Stimulated activated CD8-positive, alpha-beta memory T cell treated with anti-CD3 and anti-CD28 coated beads, Interleukin-7, amount 100 ng/mL, for 4 hours (primary cell): ENCODE measurements around the gene TEDC1.

ENCODE experiments used
- DNase-seq, 2 donors: peaks; one replicate each; pipeline ENCODE4 v3.0.0-alpha.2; 2020; ENCODE audit warnings: low read depth in 2 of 2

The TEDC1 gene

DNA sequence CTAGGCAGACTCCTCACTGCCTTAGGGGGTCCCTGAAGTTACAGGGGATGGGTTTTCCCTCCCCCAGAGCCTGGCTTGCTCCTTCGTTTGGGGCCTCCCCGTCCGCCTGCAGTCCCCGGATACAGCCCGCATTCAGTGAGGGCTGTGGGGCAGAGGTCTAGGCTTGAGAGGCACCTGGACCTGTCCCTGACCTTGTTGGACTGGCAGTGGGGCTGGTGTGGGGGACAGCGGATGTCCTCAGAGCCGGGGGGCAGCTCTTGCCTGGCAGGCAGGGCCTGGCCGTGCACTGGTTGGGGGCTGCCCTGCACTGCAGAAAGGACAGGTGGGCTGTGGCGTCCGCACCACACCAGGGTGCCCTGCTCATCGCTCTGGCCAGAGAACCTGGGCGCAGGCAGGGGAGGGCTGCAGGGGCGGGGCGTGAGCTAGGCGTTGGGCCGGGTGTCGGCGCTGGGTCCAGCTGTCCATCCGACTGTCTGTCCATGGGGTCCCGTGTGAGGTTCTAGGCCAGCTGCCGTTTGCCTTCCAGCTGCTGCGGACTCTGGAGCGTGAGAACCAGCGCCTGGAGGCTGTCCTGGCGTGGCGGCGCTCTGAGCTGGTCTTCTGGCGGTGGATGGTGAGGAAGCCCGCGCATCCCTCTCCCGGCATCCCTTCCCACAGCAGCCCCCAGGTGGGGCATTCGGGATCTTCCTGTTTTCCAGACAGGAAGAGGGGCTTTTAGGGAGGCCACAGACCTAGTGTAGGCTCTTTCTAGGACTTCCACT, 6.0 kb downstream of the TEDC1 start:
- no peak for DNase-seq

DNA sequence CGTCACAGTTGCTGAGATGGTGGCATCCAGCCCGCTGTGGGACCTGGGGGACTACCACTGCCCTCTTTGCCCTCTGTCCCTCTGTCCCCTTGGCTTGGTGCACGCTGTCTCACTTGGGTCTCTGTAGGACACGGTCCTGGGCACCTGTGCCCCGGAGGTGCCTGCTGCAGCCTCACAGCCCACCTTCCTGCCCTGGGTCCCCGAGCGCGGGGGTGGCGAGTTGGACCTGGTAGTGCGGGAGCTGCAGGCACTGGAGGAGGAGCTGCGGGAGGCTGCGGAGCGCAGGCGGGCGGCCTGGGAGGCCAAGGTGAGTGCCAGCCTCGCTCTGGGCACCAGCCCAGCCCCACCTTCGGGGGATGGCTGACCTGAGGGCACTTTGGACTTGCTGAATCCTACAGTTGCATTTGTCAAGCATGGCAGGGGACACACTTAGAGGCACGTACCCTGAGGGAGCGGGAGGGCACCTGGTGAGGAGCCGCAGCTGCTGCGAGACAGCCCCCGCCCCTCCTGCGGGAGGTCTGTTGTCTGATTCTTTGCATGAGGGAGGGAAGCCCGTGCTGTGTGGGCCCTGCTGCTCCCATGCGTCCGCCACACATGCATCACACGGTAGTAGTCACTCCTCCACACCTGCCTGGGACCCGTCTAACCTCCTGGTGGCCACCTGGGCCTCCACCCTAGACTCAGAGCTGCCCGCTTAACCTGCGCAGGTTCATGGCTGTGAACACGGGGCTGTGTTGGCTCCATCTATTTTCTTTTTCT, 6.8 kb downstream of the TEDC1 start:
- DNase-seq, result no peak

DNA sequence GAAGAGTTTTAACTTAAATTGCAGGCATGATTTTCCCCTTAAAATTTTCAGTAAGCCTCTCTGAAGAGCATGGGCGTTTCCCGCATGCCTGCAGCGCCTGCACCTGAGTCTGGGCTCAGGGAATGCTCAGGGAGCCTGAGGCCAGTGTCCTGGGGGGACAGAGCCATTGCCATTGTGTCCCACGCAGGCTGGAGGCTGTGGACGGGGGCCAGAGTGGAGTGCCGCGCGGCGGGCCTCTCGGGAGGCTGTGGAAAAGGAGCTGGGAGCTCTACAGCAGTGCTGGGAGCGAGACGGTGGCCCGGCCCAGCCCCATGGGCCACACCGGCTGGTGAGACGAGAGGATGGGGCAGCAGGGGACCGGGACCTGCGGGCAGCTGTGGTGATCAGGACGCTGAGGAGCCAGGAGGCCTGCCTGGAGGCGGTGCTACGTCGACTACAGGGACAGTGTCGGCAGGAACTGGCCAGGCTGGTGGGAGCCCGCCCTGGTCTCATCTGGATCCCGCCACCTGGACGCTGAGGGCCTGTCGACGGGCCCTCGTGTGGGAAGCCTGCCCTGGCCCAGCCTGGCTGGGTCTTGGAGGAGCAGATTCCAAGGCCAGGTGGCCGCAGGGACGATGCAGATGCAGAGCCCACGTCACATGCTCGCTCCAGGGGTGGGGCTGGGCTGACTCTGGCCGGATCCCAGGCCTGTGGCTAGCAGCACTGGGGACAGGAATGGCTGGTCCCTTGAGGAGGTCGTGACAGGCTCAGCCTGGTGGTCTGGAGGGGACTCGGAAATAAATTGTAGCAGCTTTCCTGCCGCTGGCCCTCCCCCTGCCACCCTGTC, 7.6 kb downstream of the TEDC1 start:
- DNase-seq, result no peak

DNA sequence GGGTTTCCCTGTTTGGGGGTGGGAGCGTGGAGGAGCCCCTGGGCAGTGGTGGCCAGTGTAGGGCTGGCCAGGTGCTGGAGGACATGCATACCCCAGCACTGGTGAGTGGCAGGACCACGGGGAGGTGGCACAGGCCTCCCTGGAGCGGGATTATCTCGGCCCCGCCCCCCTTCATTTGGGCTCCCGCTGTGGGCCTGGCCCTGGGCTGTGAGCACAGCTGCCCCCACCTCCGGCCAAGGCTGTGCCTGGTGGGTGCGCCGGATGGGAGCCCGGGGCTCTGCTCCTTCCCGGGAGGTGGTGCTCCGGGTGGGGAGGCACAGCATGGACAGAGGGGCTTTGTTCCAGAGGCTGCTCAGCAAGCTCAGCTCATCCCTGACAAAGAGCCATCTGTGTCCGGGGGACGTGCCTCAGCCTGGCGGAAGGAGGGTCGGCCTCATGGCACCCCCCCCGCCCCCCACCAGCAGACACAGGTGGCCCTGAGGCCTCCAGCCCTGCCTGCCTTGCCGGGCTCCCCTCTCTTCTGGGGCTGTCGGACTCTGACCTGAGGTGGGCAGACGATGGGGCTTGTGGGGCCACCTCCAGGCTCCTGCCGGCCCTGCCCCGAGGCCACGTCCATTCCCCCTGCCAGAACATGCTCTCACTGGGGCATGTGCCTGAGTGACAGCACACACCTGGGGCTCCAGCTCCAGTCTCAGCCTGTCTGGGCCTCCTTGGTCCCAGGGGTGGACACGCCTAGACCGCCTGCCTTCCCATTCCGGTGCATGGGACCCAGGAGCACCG, 8.4 kb downstream of the TEDC1 start:
- no peak for DNase-seq

DNA sequence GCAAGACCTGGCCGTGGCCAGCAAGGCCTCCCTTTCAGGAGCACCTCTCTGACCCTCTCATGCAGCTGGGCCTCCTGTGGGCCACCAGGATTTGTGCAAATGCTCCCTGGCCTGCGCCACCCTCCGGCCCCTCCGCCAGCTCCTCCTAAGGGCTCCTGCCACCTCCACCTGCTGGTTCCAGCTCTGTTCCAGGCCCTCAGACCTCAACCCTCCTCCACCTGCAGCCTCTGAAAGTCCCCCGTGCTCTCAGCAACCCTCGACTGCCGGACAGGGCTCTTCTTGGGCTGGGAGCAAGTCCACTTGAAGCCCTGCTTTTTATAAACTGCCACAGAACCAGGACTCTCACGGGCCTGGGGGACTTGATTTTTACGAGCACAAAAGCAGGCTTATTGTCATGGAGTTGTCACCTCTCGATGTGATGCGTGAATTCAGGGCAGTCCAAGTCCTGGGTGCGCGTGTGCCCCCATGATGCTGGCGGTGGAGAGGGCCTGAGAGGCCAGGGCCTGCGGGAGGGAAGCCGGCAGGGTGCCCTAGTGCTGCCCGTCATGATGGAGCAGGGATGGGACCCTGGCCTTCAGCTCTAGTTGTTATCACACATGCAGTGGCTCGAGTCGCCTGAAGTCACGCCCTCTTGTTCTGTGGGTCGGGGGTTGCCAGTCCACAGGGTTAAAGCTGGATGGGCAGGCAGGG, 9.1 kb downstream of the TEDC1 start:
- no peak for DNase-seq

DNA sequence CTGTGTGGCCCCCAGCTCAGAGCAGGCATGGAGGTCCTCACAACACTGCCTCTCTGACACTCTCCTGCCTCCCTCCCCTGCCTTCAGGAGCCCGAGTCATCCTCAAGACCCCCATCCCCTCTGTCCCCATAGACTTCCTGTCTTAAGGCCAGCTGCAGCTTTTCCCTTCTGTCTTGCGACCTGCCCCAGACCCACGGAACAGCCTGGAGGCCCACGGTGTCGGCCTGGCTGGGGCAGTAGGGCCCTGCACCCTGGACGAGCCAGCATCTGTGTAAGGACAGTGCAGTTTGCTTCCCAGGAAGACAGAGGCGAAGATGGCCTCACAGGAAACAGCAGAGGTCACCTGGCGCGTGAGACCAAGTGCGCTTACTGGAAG, 9.7 kb downstream of the TEDC1 start:
- no peak for DNase-seq

DNA sequence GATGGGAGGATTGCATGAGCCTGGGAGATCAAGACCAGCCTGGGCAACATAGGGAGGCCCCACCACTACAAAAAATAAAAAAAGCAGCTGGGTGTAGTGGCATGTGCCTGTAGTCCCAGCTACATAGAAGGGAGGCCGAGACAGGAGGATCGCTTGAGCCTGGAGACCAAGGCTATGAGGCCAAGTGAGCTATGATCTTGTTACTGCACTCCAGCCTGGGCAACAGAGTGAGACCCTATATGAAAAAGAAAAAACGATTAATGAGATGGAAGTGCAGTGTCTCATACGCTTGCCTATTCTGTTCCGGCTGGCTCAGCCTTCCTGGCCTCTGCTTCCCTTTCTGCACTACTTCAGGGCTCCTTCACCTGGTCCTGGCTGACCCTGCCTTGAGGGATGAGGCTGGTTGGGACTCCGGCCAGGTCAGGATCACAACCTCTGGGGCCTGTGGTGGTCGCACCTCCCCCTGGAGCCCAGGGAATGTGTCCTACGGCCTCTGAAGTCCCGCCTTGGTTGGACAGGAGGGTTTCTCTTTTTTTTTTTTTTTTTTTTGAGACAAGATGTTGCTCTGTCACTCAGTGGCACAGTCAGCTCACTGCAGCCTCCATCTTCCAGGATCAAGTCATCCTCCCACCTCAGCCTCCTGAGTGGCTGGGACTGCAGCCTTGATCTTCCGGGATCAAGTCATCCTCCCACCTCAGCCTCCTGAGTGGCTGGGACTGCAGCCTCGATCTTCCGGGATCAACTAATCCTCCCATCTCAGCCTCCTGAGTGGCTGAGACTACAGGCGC, 10.7 kb downstream of the TEDC1 start:
- no peak for DNase-seq

DNA sequence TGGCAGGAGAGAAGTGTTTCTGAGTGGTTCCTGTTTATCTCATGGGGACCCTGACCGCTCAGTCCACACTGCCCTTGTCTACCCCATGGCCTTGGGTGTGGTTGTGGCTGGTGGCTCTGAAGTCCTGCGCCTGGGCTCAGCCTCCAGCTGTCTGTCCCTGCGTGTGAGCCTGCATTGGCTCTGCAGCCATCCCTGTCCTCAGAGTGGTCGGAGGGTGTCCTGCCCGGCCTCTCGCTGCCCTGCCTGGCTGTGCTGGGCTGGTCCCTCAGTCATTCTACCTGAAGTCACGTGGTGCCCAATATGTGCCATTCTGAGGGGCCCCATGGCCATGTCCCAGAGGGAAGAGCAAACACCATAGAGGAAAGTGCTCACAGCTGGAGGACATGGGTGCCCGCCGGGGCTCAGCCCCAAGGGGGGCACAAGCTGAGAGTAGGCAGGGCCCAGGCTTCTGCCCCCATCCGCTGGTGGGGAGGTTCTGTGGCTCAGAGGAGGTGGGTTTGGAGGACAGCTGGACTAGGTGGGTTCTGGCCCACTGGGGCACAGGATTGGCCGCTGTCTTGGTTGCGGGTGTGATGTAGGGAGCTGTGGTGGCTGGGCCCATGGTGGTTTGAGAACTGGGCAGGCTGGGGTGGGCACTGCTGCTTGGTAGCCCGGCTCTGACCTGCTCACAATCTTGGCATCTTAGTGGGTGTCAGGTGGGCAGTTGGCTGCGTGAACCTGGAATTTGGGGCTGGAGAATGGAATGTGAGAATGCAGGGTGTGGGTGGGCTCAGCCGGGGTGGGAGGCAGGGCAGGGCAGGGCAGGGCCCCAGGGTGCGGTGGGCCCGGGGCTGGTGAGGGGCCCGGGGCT, 11.6 kb downstream of the TEDC1 start:
- no peak for DNase-seq

DNA sequence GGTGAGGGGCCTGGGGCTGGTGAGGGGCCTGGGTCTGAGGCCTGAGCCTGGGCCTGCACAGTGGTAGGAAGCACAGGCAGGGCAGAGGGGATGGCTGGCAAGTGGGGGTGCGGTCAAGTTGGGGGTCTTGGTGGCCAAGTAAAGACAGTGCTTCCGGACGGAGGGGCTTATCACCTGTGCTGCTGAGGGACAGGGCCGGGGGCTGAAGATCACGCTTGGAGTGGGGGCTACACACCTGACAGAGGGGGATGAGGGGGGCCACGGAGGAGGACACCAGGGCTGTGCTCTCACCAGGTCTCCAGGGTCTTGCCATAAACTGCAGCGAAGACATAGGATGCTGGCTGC, 12.2 kb downstream of the TEDC1 start:
- no peak for DNase-seq

DNA sequence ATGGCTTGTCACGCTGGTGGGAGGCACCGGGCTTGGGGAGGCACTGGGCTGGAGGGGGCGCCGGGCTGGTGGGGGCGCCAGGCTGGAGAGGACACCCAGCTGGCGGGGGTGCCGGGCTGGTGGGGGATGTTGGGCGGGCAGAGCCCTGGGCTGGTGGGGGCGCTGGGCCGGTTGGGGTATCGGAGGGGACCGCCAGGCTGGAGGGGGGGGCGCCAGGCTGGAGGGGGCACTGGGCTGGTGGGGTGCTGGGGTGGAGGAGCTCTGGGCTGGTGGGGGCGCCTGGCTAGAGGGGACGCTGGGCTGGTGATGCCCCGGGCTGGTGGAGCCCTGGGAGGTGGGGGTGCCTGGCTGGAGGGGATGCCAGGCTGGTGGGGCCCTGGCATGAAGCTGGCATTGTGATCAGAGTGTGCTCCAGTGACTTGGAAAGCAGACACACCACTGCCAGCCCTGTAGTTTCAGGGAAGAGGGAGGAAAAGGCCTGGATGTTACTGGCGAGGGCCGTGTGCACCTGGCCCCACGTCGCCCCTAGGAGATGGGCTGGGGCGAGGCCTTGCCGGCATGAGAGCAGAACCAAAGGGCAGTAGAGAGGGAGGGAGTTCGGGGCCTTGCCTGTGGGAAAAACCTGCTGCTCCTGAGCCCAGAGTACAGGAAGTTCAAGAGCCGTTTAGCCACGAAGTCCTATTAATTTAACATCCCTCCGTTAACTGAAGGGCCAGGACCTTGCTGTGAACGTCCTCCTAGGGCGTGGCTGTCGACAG, 13.1 kb downstream of the TEDC1 start:
- no peak for DNase-seq

DNA sequence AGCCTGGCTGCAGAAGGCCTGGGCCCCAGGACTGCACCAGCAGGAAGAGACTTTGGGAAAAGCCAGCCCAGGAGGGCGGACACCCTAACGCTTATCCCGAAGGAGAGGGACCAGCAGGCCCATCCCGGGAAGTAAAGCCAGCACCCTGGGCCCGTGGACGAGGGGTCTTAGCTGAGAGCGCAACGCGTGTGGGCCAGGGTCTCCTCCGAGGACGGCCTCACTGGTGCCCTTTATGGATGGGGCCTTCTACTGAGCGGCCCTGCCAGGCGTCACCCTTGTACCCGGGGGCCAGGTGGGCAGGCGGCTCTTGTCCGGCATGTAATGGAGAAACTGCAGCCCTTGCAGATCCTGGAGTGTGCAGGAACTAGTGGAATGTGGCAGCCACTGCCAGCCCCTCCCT, 14.1 kb downstream of the TEDC1 start:
- no peak for DNase-seq

DNA sequence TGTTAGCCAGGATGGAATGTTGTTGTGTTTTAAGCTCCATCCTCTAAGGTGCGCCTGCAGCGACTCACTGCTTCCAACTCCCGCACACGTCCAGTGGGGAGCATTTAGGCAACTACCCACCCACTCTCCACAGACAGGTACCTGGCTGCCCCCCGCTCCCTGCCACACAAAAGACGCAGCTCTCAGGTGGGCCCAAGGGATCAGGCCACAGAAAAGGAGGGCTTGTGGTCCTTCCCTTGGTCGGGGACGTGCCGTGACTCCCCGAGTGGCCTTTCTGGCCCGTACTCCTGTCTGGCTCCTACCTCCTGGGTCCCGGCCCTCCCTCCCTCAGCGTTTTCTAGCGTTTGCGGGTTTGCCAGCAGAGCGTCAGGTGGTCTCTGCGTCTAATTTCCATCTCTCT, 16.2 kb downstream of the TEDC1 start:
- DNase-seq, result no peak

DNA sequence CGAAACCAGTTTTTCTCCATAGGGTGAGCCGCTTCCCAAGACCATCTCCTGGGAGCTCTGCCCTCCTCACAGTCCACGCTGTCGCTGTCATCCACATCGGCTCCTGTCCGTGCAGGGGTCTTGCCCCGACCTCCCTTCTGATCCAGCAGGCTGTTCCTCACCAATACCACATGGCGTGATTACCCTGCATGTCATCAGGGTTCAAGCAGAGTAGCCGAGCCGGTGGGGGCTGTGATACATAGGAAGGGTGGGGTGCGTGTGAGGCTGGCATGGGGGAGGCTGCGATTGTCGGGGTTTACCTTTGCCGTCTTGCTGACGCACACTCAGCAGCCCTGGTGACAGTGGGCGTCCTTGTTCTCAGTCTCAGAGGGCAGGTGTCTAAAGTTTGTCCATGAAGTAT, 17.0 kb downstream of the TEDC1 start:
- DNase-seq, result no peak

DNA sequence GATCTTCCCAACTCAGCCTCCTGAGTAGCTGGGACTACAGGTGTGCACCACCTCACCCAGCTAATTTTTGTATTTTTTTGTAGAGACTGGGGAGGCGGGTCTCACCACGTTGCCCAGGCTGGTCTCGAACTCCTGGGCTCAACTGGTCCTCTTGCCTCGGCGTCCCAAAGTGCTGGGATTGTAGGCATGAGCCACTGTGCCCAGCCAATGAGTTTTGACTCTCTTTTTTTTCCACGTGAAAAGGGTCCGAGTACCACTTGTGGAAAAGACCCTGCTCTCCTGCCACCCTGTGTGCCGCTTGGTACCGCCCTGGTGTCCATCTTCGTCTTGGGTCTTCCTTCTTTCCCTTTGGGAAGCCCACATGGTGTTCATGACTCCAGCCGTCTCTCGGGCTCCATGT, 17.6 kb downstream of the TEDC1 start:
- no peak for DNase-seq

DNA sequence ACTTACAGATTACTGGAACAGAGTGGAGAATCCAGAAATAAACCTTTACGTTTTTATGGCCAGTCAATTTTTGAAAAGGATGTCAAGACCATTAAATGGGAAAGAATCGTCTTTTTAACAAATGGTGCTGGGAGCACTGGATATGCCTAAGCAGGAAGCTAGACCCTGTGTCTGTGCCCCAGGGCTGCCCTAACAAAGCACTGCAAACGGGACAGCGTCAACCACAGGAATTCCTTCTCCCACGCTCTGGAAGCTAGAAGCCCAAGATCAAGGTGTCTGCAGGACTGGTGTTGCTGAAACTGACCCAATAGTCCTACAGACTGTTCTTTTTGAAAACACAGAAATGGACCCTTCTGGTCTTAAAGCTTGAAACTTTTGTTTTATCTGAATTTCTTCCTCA, 26.1 kb downstream of the TEDC1 start:
- no peak for DNase-seq

DNA sequence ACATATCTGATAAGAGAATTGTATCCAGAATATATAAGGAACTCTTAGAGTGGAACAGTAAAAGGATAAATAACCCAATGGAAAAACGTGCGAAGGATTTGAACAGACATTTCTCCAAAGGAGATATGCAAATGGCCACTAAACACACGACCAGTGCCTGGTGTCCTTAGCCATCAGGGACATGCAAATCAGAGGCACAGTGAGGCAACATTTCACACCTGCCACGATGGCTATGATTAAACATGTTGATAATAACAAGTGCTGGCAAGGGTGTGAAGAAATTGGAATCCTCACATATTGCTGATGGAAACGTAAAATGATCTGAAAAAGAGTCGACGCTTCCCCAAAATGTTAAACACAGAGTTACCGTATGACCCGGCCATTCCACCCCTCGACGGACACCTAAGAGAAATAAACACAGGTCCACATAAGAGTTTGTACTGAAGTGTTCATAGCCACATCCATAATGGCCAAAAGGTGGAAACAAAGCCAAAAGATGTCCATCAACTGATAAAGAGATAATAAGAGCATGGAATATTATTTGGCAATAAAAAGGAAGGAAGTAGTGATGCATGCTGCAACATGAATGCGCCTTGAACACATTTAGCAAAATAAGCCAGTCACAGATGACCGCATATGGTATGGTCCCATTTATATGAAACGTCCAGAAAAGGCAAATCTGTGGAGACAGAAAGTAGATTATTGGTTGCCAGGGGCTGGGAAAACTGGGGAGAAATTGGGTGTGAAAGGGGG, 29.1 kb downstream of the TEDC1 start:
- DNase-seq, result no peak

DNA sequence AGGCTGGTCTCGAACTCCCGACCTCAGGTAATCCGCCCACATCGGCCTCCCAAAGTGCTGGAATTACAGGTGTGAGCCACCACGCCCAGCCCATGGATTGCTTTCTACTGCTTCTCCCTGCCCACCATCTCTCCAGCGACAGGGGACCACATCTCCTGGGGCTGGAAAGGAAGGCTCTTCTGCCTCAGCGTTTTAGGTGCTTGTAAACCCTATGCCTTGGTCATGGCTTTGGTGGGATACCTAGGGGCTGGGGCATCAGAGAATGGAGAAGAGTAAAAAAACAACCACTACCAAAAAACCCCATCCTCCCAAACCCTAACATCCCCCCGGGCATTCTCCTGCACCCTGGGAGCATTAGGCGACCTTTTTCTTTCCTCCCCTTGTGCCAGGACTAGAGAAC, 34.3 kb downstream of the TEDC1 start:
- DNase-seq, result no peak
